Large intestine (tissue), 3 donors: ENCODE results near the gene KEL. TPM values are rescaled to one million over a fixed set of nuclear protein-coding genes. Genes with fewer than 3 reads are reported as not detected.
A peak's percentile ranks its signal among the peaks of the same experiment; 100 is the strongest.

Source experiments
- DNase-seq, 2 donors: peaks; one replicate each; pipeline versions ENCODE4 v3.0.0 to v3.0.0-alpha.2; 2013
- H3K27ac ChIP-seq: one replicate; pipeline ENCODE4 v1.5.1; 2013; ENCODE audit warnings: low read length
- H3K27me3 ChIP-seq: 2 replicates; pipeline ENCODE4 v1.6.1; 2013; ENCODE audit warnings: low read length; ENCODE audit not compliant: control insufficient read depth, insufficient read depth
- H3K36me3 ChIP-seq: 2 replicates; pipeline ENCODE4 v1.6.1; 2013; ENCODE audit warnings: low read length; ENCODE audit not compliant: control insufficient read depth, insufficient read depth
- H3K4me1 ChIP-seq: one replicate; pipeline ENCODE4 v1.6.1; 2013; ENCODE audit warnings: low read length; ENCODE audit not compliant: control insufficient read depth, insufficient read depth
- H3K4me3 ChIP-seq: one replicate; pipeline ENCODE4 v1.5.1; 2013; ENCODE audit warnings: low read length
- H3K9me3 ChIP-seq: one replicate; pipeline ENCODE4 v1.6.1; 2013; ENCODE audit warnings: mild to moderate bottlenecking, low read depth, low read length, moderate library complexity; ENCODE audit not compliant: control insufficient read depth
- WGBS: methylation state at CpG from one replicate; pipeline ENCODE4 v1.1.5; 2013; ENCODE audit warnings: low lambda C conversion rate; ENCODE audit not compliant: insufficient coverage; 5-methylcytosine and 5-hydroxymethylcytosine counted together
- polyA plus RNA-seq: library from polyadenylated mRNA; unstranded; fragments of 120-200 nt; gene quantifications from one replicate; pipeline ENCODE4 v1.2.1, GENCODE V29; 2013

KEL gene
- polyA plus RNA-seq, 1 donor: 181 TPM

DNA sequence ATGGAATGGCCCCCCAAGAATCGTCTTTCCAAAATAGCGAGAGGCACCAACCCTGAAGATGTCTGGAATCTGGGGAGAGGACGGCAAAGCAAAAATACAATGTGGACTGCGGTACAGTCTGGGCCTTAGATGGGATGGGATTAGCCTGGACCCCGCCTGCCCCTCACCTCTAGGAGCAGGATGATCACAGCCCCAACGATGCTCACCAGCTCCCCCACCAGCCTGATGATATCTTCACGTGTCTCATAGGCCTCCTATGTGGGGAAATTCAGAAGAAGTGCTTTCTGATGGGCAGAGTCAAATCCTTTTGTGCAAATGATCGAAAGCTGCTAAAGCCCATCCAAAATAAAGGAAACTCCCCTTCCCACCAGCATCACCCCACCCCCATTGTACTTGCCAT is 46.8 kb downstream of the KEL start:
- Histone ChIP-seq H3K4me3 (no peak overlapping the region), H3K9me3 (no peaks in the 10 kb centered on the region), H3K36me3 (no peaks in the 10 kb centered on the region), H3K4me1 (peaks cover 7% of the 10 kb centered on the region), H3K27ac (no peak overlapping the region), H3K27me3 (peaks cover 19% of the 10 kb centered on the region)
- whole genome bisulfite sequencing: no CpG with 5 or more reads among the region's 8 CpGs
- no peak for DNase-seq

DNA sequence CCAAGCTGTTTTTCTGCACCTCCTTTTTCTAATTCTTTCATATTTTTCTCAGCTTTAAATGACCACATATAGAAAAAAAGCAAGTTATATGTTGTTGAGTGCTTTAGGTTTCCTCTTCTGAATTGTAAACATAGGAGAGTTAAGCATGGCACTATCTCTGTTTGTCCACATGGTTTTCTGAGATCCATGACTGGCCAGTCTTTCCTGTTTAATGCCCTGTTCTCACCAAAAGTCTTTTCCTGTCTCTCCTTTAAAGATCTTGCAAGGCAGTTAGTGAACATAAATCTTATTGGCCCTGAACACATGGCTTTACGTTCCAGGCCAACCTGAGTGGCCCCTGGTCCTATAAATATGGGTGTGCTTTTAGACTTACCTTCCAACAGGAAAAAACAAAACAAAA is 48.0 kb downstream of the KEL start:
- WGBS: 100% methylated on average over 1 of the region's 1 CpG
- no peaks in the 10 kb centered on the region for H3K9me3 ChIP-seq
- peaks cover 13% of the 10 kb centered on the region for H3K4me1 ChIP-seq
- H3K27ac ChIP-seq: no peak overlapping the region
- DNase-seq: no peak
- H3K4me3 ChIP-seq: no peak overlapping the region
- peaks cover 19% of the 10 kb centered on the region for H3K27me3 ChIP-seq
- H3K36me3 ChIP-seq: no peaks in the 10 kb centered on the region

DNA sequence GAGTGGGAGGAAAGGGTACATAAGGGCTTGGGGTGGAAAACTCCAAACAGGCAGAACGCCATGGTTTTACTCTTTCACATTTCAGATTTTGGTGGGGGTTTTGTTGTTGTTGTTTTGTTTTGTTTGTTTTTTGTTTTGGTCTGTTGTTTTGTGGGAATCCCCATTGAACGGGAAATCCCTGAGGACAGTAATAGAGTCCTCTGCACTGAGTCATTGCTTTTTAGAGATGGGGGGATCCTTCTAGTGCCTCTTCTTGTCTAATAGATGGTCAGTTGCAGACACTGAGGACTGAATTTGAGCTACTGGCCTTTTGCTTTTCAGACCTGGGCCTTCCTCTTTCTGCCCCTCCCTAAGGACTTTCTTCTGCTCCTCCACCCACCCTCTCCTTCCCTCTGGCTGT is 48.6 kb downstream of the KEL start:
- DNase-seq: no peak
- H3K4me3 ChIP-seq: no peak overlapping the region
- H3K4me1 ChIP-seq: peaks cover 15% of the 10 kb centered on the region
- no peak overlapping the region for H3K27ac ChIP-seq
- no CpG with 5 or more reads among the region's 2 CpGs for WGBS
- peaks cover 17% of the 10 kb centered on the region for H3K27me3 ChIP-seq
- H3K36me3 ChIP-seq: no peaks in the 10 kb centered on the region
- H3K9me3 ChIP-seq: no peaks in the 10 kb centered on the region

DNA sequence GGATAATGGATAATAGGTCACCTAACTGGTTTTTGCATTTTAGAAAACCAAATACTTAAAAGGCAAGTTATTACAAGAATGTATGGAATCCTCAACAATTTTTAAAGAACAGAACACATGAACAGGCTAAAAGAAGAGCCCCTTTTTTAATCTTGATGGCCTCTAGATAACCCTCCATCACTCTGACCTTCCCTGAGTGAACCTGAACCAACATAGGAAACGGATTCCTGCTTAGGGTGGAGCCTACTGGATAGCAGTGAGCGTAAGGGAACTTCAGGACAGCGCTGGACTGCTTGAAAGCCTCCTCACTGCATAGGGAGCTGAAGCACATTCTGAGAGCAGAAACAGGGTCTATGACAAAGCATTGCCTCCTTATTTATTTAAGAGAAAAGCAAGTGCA is 49.1 kb downstream of the KEL start:
- no peaks in the 10 kb centered on the region for H3K9me3 ChIP-seq

DNA sequence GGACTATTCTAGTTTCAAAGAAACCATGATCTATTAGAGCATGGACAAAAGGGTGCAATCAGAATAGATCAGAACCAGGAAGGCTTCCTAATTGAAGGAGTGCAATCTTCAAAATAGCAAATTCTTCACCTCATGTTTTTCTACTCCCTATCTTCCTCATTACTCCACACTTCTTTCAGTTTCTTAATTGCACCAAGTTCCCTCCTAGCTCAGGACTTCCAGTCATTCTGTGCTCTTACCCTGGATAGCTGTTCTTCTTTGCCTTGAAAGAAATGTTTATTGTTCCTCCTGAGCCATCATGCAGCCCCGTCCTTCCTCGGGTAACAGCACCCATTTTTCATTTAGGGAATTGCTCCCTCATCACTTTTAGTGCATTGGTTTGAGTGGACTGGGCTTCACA is 51.7 kb downstream of the KEL start:
- Histone ChIP-seq H3K4me1 (peaks cover 15% of the 10 kb centered on the region), H3K27me3 (peaks cover 4% of the 10 kb centered on the region), H3K36me3 (no peaks in the 10 kb centered on the region), H3K9me3 (no peaks in the 10 kb centered on the region), H3K27ac (peak overlapping the region; percentile 8), H3K4me3 (no peak overlapping the region)
- no peak for DNase-seq
- no CpG with 5 or more reads among the region's 2 CpGs for WGBS

More for the DNA sequence above, 49.1 kb downstream of the KEL start:
- no peak overlapping the region for H3K4me3 ChIP-seq
- no peak overlapping the region for H3K27ac ChIP-seq
- no peaks in the 10 kb centered on the region for H3K36me3 ChIP-seq
- no CpG with 5 or more reads among the region's 3 CpGs for WGBS
- peaks cover 15% of the 10 kb centered on the region for H3K4me1 ChIP-seq
- H3K27me3 ChIP-seq: peaks cover 13% of the 10 kb centered on the region
- no peak for DNase-seq

DNA sequence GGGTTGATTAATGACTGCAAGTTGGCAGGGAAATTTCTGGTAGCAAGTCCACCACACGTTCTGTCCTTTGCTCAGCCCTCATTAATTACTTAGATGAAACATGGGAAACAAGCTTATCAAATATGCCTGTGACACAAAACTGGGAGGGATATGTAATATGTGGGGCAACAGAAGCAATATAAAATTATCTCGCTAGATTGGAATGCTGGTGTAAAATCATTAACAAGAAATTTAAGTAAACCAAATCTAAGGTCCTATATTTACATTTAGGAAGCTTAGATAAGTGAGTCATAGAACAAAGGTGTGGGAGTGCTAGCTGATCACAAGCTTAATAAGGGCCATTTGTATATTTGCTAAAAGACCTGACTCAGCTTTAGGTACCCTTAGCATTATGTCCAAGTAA is 52.1 kb downstream of the KEL start:
- Histone ChIP-seq H3K27me3 (peaks cover 4% of the 10 kb centered on the region), H3K4me1 (peaks cover 15% of the 10 kb centered on the region), H3K36me3 (no peaks in the 10 kb centered on the region), H3K27ac (peak overlapping the region; percentile 50), H3K4me3 (no peak overlapping the region), H3K9me3 (no peaks in the 10 kb centered on the region)
- no CpG with 5 or more reads among the region's 2 CpGs for WGBS
- DNase-seq: peak; percentile 69 to 92

DNA sequence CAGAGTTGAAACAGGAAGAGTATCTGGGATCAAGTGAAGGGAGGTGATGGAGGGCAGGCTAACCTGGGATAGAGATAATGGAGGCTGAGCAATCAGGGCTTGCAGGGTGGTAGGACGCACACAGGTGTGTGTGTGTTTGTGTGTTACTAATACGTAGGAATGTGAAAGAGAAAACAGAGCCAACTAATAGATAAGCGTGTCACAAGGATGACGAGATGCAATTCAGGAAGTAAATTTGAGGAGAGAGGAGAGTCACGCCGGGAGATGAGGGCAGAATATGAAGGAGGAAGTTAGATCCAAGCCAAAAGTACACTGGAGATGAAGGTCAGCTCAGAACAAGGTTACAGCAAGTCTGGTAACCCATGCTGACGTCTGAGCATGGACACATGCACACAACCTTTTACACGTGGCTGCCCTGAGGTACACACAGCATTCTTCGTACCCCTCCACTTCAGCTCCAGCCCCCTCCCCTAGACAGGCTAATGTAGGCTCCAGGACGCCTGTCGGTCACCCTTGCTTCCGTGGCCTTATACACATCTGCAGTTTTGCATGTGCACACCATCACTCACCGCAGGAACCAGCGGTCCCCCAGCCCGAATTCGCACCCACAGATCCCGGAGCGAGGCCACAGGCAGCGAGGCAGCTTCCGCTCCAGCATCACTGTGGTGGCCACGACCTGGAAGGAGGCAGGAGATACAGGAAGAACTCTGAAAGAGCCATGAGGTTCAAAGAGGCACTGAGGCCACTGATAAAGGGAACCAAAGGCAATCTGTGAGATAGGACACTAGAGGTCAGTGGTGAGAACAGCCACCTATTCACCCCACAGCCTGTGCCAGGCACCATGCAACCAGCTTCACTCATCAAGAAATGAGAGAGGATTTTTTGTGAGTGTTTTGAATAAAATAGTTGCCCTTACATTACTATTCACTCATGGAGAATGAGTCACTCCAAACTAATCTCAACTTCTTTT is 53.0 kb downstream of the KEL start:
- Histone ChIP-seq H3K9me3 (no peaks in the 10 kb centered on the region), H3K36me3 (no peaks in the 10 kb centered on the region), H3K4me1 (peaks cover 15% of the 10 kb centered on the region), H3K27me3 (peaks cover 2% of the 10 kb centered on the region), H3K4me3 (no peak overlapping the region), H3K27ac (peak overlapping the region; percentile 50)
- peak; percentile 64 to 87 for DNase-seq
- WGBS: 35% methylated on average over 5 of the region's 21 CpGs

DNA sequence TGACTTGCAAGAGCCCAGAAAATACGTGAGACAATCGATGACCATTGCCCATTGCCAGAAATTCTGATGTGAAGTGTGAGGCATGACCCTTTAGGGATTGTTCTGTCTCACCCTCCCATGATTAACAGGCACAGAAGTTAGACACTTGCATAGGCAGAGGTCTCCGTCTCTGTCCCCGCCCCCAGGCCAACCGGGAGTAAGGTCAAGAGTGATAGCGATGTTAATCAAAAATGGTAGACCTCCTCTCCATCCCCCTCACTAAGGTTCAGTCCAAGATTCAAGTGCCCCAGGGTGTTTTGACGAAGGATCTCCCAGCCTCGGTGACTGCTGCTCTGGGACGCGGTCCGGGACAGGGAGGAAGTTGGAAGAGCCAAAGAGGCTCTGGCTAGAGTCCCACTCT is 53.9 kb downstream of the KEL start:
- no peaks in the 10 kb centered on the region for H3K36me3 ChIP-seq
- H3K27me3 ChIP-seq: peaks cover 2% of the 10 kb centered on the region
- H3K27ac ChIP-seq: no peak overlapping the region
- no peak for DNase-seq
- peaks cover 15% of the 10 kb centered on the region for H3K4me1 ChIP-seq
- no peaks in the 10 kb centered on the region for H3K9me3 ChIP-seq
- WGBS: no CpG with 5 or more reads among the region's 11 CpGs
- H3K4me3 ChIP-seq: no peak overlapping the region

DNA sequence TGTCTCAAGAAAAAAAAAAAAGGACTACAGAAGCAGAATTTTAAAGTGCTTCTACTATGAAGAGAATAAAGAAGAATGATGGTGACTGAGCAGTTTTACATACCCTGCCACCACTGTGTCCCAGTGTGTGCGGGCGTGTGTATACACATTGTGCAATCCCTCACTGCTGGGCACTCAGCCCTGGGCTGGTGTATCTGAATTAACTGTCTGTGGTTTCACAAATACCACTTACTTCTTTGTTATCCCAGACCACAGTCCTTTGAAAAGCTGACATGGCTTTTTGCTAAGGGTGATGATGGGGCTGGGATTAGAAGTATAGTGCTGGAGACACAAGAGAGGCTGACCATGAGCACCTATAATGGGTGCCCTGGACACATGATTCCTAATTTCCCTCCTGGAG is 55.5 kb downstream of the KEL start:
- Histone ChIP-seq H3K4me3 (no peak overlapping the region), H3K27ac (no peak overlapping the region), H3K9me3 (no peaks in the 10 kb centered on the region), H3K36me3 (no peaks in the 10 kb centered on the region), H3K27me3 (no peaks in the 10 kb centered on the region), H3K4me1 (peaks cover 15% of the 10 kb centered on the region)
- WGBS: no CpG with 5 or more reads among the region's 2 CpGs
- no peak for DNase-seq

DNA sequence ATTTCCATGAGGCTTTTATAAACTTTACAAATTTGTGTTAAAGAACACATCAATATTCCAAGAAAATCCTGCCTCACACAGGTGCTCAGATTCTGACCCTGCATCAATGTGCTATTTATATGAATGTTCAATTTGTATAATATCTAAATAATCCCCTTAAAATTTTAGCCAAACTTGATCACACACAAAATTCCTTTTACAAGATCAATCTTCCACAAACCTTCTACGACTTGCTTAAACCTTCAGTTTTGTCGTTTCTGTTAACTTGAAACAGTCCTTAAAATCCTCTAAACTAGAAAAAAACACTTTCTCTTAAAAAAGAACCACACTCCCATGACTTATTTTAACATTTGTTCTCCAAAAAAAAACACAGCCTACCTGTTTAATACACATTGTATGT is 56.4 kb downstream of the KEL start:
- Histone ChIP-seq H3K27ac (no peak overlapping the region), H3K9me3 (no peaks in the 10 kb centered on the region), H3K27me3 (no peaks in the 10 kb centered on the region), H3K4me1 (peaks cover 12% of the 10 kb centered on the region), H3K4me3 (no peak overlapping the region), H3K36me3 (no peaks in the 10 kb centered on the region)
- DNase-seq: no peak
- WGBS: 85% methylated on average over 2 of the region's 2 CpGs

DNA sequence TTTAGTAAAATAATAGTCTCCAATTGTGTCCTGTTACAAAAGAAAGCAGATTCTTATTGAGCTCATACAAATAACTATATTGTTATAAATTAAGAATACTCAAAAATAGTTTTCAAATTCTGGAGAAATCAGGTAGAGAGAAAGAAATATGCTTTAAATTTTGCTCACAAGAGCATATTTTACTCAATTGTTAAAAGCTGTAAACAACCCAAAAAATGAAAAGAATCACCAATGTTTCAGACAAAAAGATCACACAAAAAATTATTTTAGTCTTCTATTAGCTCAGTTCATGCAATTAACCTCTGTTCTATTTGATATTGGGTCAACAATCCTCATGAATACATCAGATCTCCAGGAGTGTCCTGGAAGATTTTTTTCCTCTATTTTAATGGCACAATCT is 58.0 kb downstream of the KEL start:
- Histone ChIP-seq H3K36me3 (no peaks in the 10 kb centered on the region), H3K9me3 (no peaks in the 10 kb centered on the region), H3K4me1 (peaks cover 2% of the 10 kb centered on the region), H3K4me3 (no peak overlapping the region), H3K27ac (no peak overlapping the region), H3K27me3 (no peaks in the 10 kb centered on the region)
- DNase-seq: no peak
